Pancreas (tissue), 10 donors: ENCODE data around the gene FFAR2. TPM values are rescaled to one million over a fixed set of nuclear protein-coding genes. Genes with fewer than 3 reads are reported as not detected.

Experiments
- ATAC-seq, 4 donors: fragments of 200-7000 bp; cut with Tn5 transposase; one replicate each; pipeline versions ENCODE4 v1.8.0 to v1.9.1; 2020; ENCODE audit warnings: mild to moderate bottlenecking in 4 of 4, moderate library complexity in 4 of 4
- DNase-seq, 6 donors: peaks; one replicate each; pipeline ENCODE4 v3.0.0-alpha.2; 2020
- FAIRE-seq: peaks from 2 replicates; lab custom pipeline; 2012; peaks lifted over from hg19 to GRCh38; lab: Jason Lieb, UNC
- H3K27ac ChIP-seq, 4 donors: fragments of 200-600 bp; sonication (generic); 1 replicate in 3 of 4; 2 replicates in 1 of 4; pipeline versions ENCODE4 v1.5.0 to v1.8.0; 2020
- H3K27me3 ChIP-seq, 4 donors: fragments of 200-600 bp; one replicate each; pipeline ENCODE4 v1.8.0; 2021
- H3K36me3 ChIP-seq, 3 donors: fragments of 200-600 bp; sonication (generic) in 1 of 3; one replicate each; pipeline versions ENCODE4 v1.5.0 to v1.8.0; 2020 to 2021
- H3K4me1 ChIP-seq, 3 donors: fragments of 200-600 bp; one replicate each; pipeline ENCODE4 v1.8.0; 2021
- H3K4me3 ChIP-seq, 4 donors: fragments of 200-600 bp; sonication (generic) in 2 of 4; one replicate each; pipeline versions ENCODE4 v1.5.0 to v1.8.0; 2020 to 2021
- H3K9me3 ChIP-seq, 4 donors: fragments of 200-600 bp; one replicate each; pipeline ENCODE4 v1.8.0; 2021
- WGBS, 2 donors: extraction: QIAGEN DNeasy Blood & Tissue Kit; methylation state at CpG; one replicate each; pipeline ENCODE4 v1.1.7; 2013; 5-methylcytosine and 5-hydroxymethylcytosine counted together
- intact Hi-C, 3 donors: fragments of 100-400 bp; cut with DNase I; formaldehyde crosslinking; loops; one replicate each; pipeline versions ENCODE4 v1.11.1 to v1.14.2; 2022
- polyA plus RNA-seq, 2 donors: library from polyadenylated mRNA; stranded (reverse); fragments of 200-250 nt; gene quantifications; one replicate each; pipeline ENCODE4 v1.2.3, GENCODE V29; 2013
- total RNA-seq, 6 donors: library from RNA; stranded (reverse); fragmentation: NEBNext Ultra II Directional in 4 of 6; extraction: Animal tissue kit (Norgen Biotek cat#: 25700) in 4 of 6; gene quantifications; one replicate each; pipeline versions ENCODE4 v1.2.1 to v1.2.4, GENCODE V29; 2021 to 2023
- TF ChIP-seq, protein P1 (sequence below), 4 donors: fragments of 200-600 bp; sonication (generic) in 3 of 4; IDR thresholded peaks; one replicate each; pipeline versions ENCODE4 v1.5.0 to v1.8.0; 2021; ENCODE audit warnings: antibody characterized with exemption in 4 of 4
- donor health status: healthy with polysubstance abuse.
- donor health status: DM: no; HTN: no; CAD: no; lungs with moderate emphysema.
- donor health status: DM: no; HTN: no; CAD: no.
- donor health status: control.
- donor health status: control.
- donor health status: Bipolar disorder and iron deficiency.
- donor health status: DM: yes; HTN: yes; CAD: no.
- donor health status: DM: no; HTN: no; CAD: no.
- donor health status: DM: no; HTN: no; CAD: no.
- donor health status: DM: yes; HTN: yes; CAD: no.

Gene FFAR2
- total and polyA plus RNA-seq, 8 donors, result 0.20 to 2.5 (median 0.39) TPM; not detected in 2

DNA sequence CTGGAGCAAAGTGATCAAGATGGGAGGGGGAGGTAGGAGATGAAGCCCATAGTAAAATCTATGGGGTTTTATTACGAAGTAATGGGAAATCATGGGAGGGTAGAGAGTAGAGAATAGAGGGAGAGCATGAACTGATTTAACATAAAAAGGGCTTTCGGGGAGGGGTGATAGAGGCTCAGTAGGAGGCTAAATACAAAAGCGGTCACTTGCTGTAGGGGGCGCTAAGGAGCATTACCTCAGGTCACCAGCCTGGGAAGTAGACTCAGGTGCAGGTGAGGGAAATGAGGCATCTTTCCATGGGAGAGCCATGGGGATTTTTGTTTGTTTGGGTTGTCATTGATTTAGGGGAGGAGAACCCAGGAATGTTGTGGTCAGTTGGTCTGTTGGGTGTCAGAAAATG lies 28.1 kb downstream of the FFAR2 start:
- TF ChIP-seq, protein P1, sequence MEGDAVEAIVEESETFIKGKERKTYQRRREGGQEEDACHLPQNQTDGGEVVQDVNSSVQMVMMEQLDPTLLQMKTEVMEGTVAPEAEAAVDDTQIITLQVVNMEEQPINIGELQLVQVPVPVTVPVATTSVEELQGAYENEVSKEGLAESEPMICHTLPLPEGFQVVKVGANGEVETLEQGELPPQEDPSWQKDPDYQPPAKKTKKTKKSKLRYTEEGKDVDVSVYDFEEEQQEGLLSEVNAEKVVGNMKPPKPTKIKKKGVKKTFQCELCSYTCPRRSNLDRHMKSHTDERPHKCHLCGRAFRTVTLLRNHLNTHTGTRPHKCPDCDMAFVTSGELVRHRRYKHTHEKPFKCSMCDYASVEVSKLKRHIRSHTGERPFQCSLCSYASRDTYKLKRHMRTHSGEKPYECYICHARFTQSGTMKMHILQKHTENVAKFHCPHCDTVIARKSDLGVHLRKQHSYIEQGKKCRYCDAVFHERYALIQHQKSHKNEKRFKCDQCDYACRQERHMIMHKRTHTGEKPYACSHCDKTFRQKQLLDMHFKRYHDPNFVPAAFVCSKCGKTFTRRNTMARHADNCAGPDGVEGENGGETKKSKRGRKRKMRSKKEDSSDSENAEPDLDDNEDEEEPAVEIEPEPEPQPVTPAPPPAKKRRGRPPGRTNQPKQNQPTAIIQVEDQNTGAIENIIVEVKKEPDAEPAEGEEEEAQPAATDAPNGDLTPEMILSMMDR (IDR thresholded peaks at IDR 0.05), result no peak
- Histone ChIP-seq H3K27me3 (no peaks in the 10 kb centered on the region), H3K27ac (no peak overlapping the region), H3K4me3 (no peak overlapping the region), H3K4me1 (no peaks in the 10 kb centered on the region), H3K9me3 (no peaks in the 10 kb centered on the region), H3K36me3 (no peaks in the 10 kb centered on the region)
- WGBS, 2 donors, result 48 to 55% methylated on average over 4 of the region's 4 CpGs
- FAIRE-seq, result no peak
- no peak for DNase-seq
- intact Hi-C loops, result loop anchor here in 1 of 3 donors (10.0 kb wide), 1 partner anchor 131 kb away; the partner anchor contains the start of gene FFAR1
- no peak for ATAC-seq

DNA sequence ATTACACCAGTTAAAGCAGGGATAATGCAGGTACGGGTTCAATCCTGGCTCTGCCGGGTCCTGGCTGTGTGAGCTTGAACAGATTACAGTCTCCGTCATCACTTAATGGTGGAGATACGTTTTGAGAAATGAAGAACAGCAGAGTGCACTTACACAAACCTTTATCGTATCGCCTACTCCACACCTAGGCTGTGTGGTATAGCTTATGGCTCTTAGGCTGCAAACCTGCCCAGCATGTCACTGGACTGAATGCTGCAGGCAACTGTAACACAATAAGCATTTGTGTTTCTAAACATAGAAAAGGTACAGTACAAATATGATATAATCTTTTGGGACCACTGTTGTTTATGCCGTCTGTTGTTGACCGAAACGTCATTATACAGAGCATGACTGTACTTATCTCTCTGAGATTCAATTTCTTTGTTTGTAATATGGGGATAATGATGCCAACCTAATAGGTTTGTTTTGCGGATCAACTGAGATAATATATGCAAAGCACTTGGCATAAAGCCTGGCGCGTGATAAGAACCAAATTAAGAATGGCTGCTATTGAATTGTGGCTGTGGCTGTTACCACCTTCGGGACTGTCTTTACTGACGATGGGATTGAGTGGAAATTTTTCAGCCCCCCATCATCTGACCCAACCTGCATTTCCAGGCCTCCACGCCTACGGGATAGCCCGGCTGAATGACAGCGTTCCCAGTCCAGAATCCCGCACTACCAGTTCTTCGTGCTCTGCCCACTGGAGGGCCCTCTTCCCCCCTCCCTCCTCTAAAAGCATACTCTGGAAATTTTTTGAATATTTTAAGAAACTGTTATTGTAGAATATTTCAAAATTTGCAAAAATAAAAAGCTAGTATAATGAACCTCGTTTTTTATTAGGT lies 31.0 kb downstream of the FFAR2 start:
- no peak for FAIRE-seq

DNA sequence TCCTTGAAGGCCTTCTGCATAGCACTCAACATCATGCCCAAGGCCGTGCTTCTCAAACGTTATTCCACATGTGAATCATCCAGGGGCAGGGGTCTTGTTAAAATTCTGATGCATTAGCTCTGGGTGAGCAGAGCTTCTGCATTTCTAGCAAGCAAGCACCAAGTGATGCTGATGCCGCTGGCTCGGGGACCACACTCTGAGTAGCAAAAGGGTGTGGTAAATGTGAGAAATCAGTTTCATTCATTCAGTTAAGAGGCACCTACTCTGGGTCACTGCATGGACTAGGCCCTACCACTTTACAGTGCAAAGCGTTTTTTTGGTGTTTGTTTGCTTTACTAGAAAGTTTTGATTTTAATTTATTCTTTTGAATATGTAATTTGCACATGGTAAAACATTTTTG lies 35.0 kb downstream of the FFAR2 start:
- Histone ChIP-seq H3K9me3 (no peaks in the 10 kb centered on the region), H3K36me3 (no peaks in the 10 kb centered on the region), H3K4me1 (peaks cover 0 to 7% (median 0%) of the 10 kb centered on the region in 3 donors), H3K27me3 (no peaks in the 10 kb centered on the region), H3K4me3 (no peak overlapping the region), H3K27ac (no peak overlapping the region)
- FAIRE-seq, result no peak
- DNase-seq, result no peak
- no peak for ATAC-seq
- intact Hi-C loops, result no loop called here
- TF ChIP-seq, protein P1 (IDR thresholded peaks at IDR 0.05), result no peak
- WGBS, 2 donors, result 74 to 81% methylated on average over 5 of the region's 5 CpGs

More for the DNA sequence above, 31.0 kb downstream of the FFAR2 start:
- intact Hi-C loops, result loop anchor here in 1 of 3 donors (10.0 kb wide), 1 partner anchor 134 kb away; the partner anchor contains the start of gene FFAR1
- Histone ChIP-seq H3K27ac (no peak overlapping the region), H3K9me3 (no peaks in the 10 kb centered on the region), H3K4me3 (no peak overlapping the region), H3K4me1 (no peaks in the 10 kb centered on the region), H3K27me3 (no peaks in the 10 kb centered on the region), H3K36me3 (no peaks in the 10 kb centered on the region)
- DNase-seq (no peak), ATAC-seq (peak in 2 of 4 donors; percentile 66 to 69)
- 41% methylated on average over 21 of the region's 21 CpGs for WGBS, 2 donors
- TF ChIP-seq, protein P1 (IDR thresholded peaks at IDR 0.05), result no peak

DNA sequence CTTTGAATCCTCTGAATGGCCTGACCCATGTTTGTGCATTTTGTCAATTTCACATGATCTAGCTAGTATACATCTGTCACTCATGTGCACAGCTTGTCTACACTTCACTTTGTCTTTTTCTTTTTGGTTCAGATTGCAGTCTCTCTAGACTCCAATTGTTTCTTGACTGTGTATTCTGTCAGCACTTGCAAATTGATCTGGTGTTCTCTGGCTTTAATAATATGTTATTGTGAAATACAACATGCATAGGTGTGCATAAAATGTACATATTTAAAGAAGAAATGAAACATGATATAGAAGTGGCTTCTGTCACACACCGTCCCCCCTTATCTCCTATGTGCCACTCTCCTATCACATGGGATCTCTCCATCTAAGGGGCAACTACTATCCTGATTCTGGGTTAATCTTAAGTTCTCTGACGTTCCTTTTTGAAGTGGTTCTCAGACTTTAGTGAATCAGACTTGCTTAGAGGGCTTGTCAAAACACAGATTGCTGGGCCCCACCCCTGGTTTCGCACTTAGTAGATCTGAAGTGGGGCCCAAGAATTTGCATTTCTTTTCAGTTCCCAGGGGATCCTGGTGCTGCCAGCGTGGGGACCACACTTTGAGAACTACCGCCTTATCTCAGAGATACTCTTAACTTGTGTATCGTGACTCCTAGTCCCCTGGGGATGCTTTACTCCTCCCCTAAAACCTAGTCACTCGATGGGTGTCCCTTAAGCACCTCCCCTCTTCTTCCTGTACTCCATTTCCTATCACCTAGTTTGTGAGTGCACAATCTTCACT lies 36.4 kb downstream of the FFAR2 start:
- intact Hi-C loops, result no loop called here
- TF ChIP-seq, protein P1 (IDR thresholded peaks at IDR 0.05), result no peak
- Histone ChIP-seq H3K9me3 (no peaks in the 10 kb centered on the region), H3K4me1 (peaks cover 0 to 7% (median 0%) of the 10 kb centered on the region in 3 donors), H3K36me3 (no peaks in the 10 kb centered on the region), H3K27ac (no peak overlapping the region), H3K27me3 (no peaks in the 10 kb centered on the region), H3K4me3 (no peak overlapping the region)
- ATAC-seq, result no peak
- WGBS, 2 donors, result 80 to 81% methylated on average over 7 of the region's 7 CpGs
- FAIRE-seq, result no peak
- no peak for DNase-seq
